ENCODE data around the gene CAD. TPM values are rescaled to one million over a fixed set of nuclear protein-coding genes. Genes with fewer than 3 reads are reported as not detected.

Gene CAD
- total RNA-seq, 1 experiment from 2014 or later, result 114 TPM

DNA sequence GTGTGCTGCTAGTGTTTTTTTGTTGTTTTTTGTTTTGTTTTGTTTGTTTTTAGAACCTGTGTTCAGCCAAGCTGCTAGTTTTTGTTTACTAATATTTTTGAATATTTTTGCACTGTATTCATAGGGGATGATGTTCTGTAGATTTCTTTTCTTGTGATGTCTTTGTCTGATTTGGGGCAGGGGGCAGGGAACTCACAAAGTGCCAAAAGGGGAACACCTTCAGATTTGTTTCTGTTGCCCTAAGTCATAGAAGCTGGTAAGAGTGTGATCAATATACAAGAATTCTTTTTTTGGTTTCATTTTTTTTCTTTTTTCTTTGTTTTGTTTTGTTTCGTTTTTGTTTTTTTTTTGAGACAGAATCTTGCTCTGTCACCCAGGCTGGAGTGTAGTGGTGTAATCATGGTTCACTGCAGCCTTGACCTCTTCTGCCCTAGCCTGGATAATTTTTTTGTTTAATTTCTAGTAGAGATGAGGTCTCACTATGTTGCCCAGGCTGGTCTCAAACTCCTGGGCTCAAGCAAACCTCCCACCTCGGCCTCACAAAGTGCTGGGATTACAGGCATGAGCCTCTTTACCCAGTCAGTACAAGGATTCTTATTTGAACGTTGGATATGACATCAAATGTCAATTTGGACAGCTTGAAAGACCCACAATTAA is 37.7 kb upstream of the CAD start:
- BruUV-seq (replicated peaks), result no TSS peak
- Histone ChIP-seq H3K4me1 (ENCODE audit: control insufficient read depth in 1 of 2, insufficient read depth in 2 of 2, low read length in 2 of 2) (no peaks in the 10 kb centered on the region), H3K9me3 (ENCODE audit: control insufficient read depth in 1 of 2, insufficient read depth in 1 of 2, low read depth in 1 of 2, low read length in 2 of 2) (no peaks in the 10 kb centered on the region), H3K4me3 (replicated peaks in 1 of 2; ENCODE audit: low read depth in 1 of 2, low read length in 2 of 2) (no peak overlapping the region), H3K4me2 (ENCODE audit: low read length) (no peak overlapping the region), H2AFZ (ENCODE audit: low read depth, low read length, poor library complexity, severe bottlenecking) (no peak overlapping the region), H3K9me2 (ENCODE audit: insufficient read depth) (no peaks in the 10 kb centered on the region), H4K20me1 (ENCODE audit: insufficient read depth) (no peaks in the 10 kb centered on the region), H3K36me3 (ENCODE audit: control insufficient read depth in 1 of 2, insufficient read depth in 2 of 2, low read length in 2 of 2) (no peaks in the 10 kb centered on the region), H3K79me2 (ENCODE audit: insufficient read depth, low read length) (no peaks in the 10 kb centered on the region), H3K27me3 (ENCODE audit: insufficient read depth, low read length) (peaks cover 9% of the 10 kb centered on the region; the same call in 1 of the 2 replicates), H3K9ac (ENCODE audit: low read length) (no peak overlapping the region), H3K27ac (ENCODE audit: low read depth, low read length) (no peak overlapping the region)
- ChIA-PET RAD21 (ENCODE audit: low non-redundant PET in 1 of 2, low total read pairs in 2 of 2, uncharacterized antibody in 2 of 2, unreplicated experiment in 2 of 2) (no interaction called here), CTCF (interaction anchor here (1.0 to 1.1 kb wide), 2 partner anchors 10 to 12 kb away, joined by 3 read pairs; no protein-coding TSS in a partner anchor), POLR2A (no interaction called here)
- no peak for DNase-seq (ENCODE audit: low read depth, low spot score)
- intact Hi-C loops (cut with micrococcal nuclease), result no loop called here
- no peak for ATAC-seq
- TF ChIP-seq ELF1 (IDR thresholded peaks at IDR 0.05; ENCODE audit: borderline replicate concordance, low read depth) (no peak), TCF7L2 (IDR thresholded peaks at IDR 0.05; ENCODE audit: borderline replicate concordance, extremely low read depth, insufficient read depth, insufficient read length) (no peak), EZH2phosphoT487 (IDR thresholded peaks at IDR 0.05; ENCODE audit: borderline replicate concordance) (no peak), SRF (IDR thresholded peaks at IDR 0.05; ENCODE audit: low read depth) (no peak), REST (IDR thresholded peaks at IDR 0.05; ENCODE audit: low read depth) (no peak), EZH2 (IDR thresholded peaks at IDR 0.05) (no peak), CEBPB (IDR thresholded peaks at IDR 0.05; ENCODE audit: low read depth) (no peak), EGR1 (IDR thresholded peaks at IDR 0.05; ENCODE audit: low read depth) (no peak), POLR2A (IDR thresholded peaks at IDR 0.05; ENCODE audit: borderline replicate concordance, extremely low read depth, insufficient read depth, insufficient read length) (no peak), ZNF274 (IDR thresholded peaks at IDR 0.05; ENCODE audit: low read depth, low read length) (no peak), ZFX (IDR thresholded peaks at IDR 0.05) (no peak), RAD21 (IDR thresholded peaks at IDR 0.05; ENCODE audit: low read depth) (no peak), SIN3A (IDR thresholded peaks at IDR 0.05; ENCODE audit: low read depth) (no peak), ATF3 (IDR thresholded peaks at IDR 0.05) (no peak), FOSL1 (IDR thresholded peaks at IDR 0.05; ENCODE audit: low read depth) (no peak), CBX3 (IDR thresholded peaks at IDR 0.05; ENCODE audit: low read depth) (no peak)
- TF ChIP-seq, protein P1, sequence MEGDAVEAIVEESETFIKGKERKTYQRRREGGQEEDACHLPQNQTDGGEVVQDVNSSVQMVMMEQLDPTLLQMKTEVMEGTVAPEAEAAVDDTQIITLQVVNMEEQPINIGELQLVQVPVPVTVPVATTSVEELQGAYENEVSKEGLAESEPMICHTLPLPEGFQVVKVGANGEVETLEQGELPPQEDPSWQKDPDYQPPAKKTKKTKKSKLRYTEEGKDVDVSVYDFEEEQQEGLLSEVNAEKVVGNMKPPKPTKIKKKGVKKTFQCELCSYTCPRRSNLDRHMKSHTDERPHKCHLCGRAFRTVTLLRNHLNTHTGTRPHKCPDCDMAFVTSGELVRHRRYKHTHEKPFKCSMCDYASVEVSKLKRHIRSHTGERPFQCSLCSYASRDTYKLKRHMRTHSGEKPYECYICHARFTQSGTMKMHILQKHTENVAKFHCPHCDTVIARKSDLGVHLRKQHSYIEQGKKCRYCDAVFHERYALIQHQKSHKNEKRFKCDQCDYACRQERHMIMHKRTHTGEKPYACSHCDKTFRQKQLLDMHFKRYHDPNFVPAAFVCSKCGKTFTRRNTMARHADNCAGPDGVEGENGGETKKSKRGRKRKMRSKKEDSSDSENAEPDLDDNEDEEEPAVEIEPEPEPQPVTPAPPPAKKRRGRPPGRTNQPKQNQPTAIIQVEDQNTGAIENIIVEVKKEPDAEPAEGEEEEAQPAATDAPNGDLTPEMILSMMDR (IDR thresholded peaks at IDR 0.05 in 2 of 3, conservative IDR thresholded peaks at IDR 0.05 in 1 of 3; ENCODE audit: borderline replicate concordance in 1 of 3, insufficient read depth in 1 of 3, low read depth in 2 of 3, low read length in 2 of 3), result no peak

All from HCT116 (cell line).